SK-N-SH (cell line): ENCODE results near the gene OPA1. TPM values are rescaled to one million over a fixed set of nuclear protein-coding genes. Genes with fewer than 3 reads are reported as not detected.

Source experiments
- CTCF ChIA-PET: fragments of 300-600, 350-600 bp; formaldehyde crosslinking; extraction: SDS; loops from one replicate; lab custom pipeline; 2021; lab: Yijun Ruan, JAX
- POLR2A ChIA-PET: fragments of 350-600 bp; sonication (Branson Sonifier 250); formaldehyde crosslinking; extraction: SDS; loops from one replicate; lab custom pipeline; 2020; ENCODE audit warnings: antibody characterized with exemption, inconsistent platforms; lab: Yijun Ruan, JAX
- DNase-seq: peaks from one replicate; pipeline ENCODE4 v3.0.0; 2012
- H2AFZ ChIP-seq: fragments of 200-600 bp; sonication (generic); 2 replicates; pipeline ENCODE4 v1.8.1; 2016; ENCODE audit warnings: antibody characterized with exemption, mild to moderate bottlenecking, low read depth
- H3F3A ChIP-seq: fragments of 200-600 bp; sonication (generic); replicated peaks from 2 replicates; pipeline ENCODE3; 2016; ENCODE audit warnings: antibody characterized with exemption, mild to moderate bottlenecking; ENCODE audit not compliant: insufficient read depth
- H3K27ac ChIP-seq, 2 experiments: fragments of 200-500 bp in 1 of 2; fragments of 200-600 bp in 1 of 2; sonication (Bioruptor generic) in 1 of 2; sonication (generic), shearing (Covaris generic) in 1 of 2; 2 replicates each; pipeline versions ENCODE4 v1.5.1 to v1.6.1; 2014 to 2016; ENCODE audit warnings: low read depth in 2 of 2, inconsistent platforms in 1 of 2, low read length in 1 of 2, mild to moderate bottlenecking in 1 of 2, mixed read lengths in 1 of 2
- H3K27me3 ChIP-seq: fragments of 200-600 bp; sonication (generic), shearing (Covaris generic); 2 replicates; pipeline ENCODE4 v1.6.1; 2016; ENCODE audit warnings: mixed run types; ENCODE audit not compliant: insufficient read depth
- H3K36me3 ChIP-seq, 2 experiments: fragments of 200-500 bp in 1 of 2; fragments of 200-600 bp in 1 of 2; sonication (Bioruptor generic) in 1 of 2; sonication (generic) in 1 of 2; replicated peaks in 1 of 2; 2 replicates each; pipeline versions ENCODE3 to v1.5.1; 2014 to 2016; ENCODE audit warnings: low read length in 1 of 2, mild to moderate bottlenecking in 1 of 2; ENCODE audit not compliant: insufficient read depth in 2 of 2, control insufficient read depth in 1 of 2
- H3K4me1 ChIP-seq, 2 experiments: fragments of 200-500 bp in 1 of 2; fragments of 200-600 bp in 1 of 2; sonication (Bioruptor generic) in 1 of 2; sonication (generic), shearing (Covaris generic) in 1 of 2; 2 replicates each; pipeline versions ENCODE4 v1.5.1 to v1.6.1; 2014 to 2016; ENCODE audit warnings: low read depth in 1 of 2, low read length in 1 of 2, mixed run types in 1 of 2; ENCODE audit not compliant: insufficient read depth in 2 of 2, control insufficient read depth in 1 of 2
- H3K4me2 ChIP-seq: fragments of 200-600 bp; sonication (generic), shearing (Covaris generic); 2 replicates; pipeline ENCODE4 v1.6.1; 2017; ENCODE audit warnings: mixed run types
- H3K4me3 ChIP-seq, 2 experiments: fragments of 200-500 bp in 1 of 2; fragments of 200-600 bp in 1 of 2; sonication (Bioruptor generic) in 1 of 2; sonication (generic), shearing (Covaris generic) in 1 of 2; 2 replicates each; pipeline versions ENCODE4 v1.5.1 to v1.8.1; 2014 to 2016; ENCODE audit warnings: low read depth in 2 of 2, inconsistent platforms in 1 of 2, low read length in 1 of 2, mild to moderate bottlenecking in 1 of 2, mixed read lengths in 1 of 2, moderate library complexity in 1 of 2
- H3K79me2 ChIP-seq: fragments of 200-600 bp; sonication (generic); 2 replicates; pipeline ENCODE4 v1.8.1; 2017; ENCODE audit warnings: mild to moderate bottlenecking; ENCODE audit not compliant: insufficient read depth
- H3K9ac ChIP-seq: fragments of 200-600 bp; sonication (generic); 2 replicates; pipeline ENCODE4 v1.6.1; 2017; ENCODE audit warnings: mixed run types
- H3K9me2 ChIP-seq: fragments of 200-600 bp; sonication (generic); 2 replicates; pipeline ENCODE4 v1.6.1; 2017; ENCODE audit warnings: mixed run types
- H3K9me3 ChIP-seq: fragments of 200-600 bp; sonication (generic); 2 replicates; pipeline ENCODE4 v1.6.1; 2017; ENCODE audit warnings: mixed run types, mild to moderate bottlenecking, moderate library complexity
- H4K20me1 ChIP-seq: fragments of 200-600 bp; sonication (generic); 2 replicates; pipeline ENCODE4 v1.6.1; 2017; ENCODE audit warnings: mild to moderate bottlenecking, mixed run types; ENCODE audit not compliant: insufficient read depth
- CHD2 ChIP-seq: fragments of 150-350 bp; IDR thresholded peaks from 2 replicates; pipeline ENCODE4 v1.6.1; 2018; ENCODE audit warnings: low read length; ENCODE audit not compliant: partially characterized antibody
- EZH2phosphoT487 ChIP-seq: fragments of 200-600 bp; sonication (generic); IDR thresholded peaks from 2 replicates; pipeline ENCODE4 v1.6.1; 2017; ENCODE audit warnings: low read depth, mixed run types, mild to moderate bottlenecking, antibody characterized with exemption, moderate library complexity, borderline replicate concordance
- FOXJ3 ChIP-seq: sonication (generic); formaldehyde crosslinking; IDR thresholded peaks from 2 replicates; pipeline ENCODE4 v1.5.1; 2020; ENCODE audit warnings: mild to moderate bottlenecking, missing genetic modification reagents
- GATA2 ChIP-seq: sonication (generic); formaldehyde crosslinking; IDR thresholded peaks from 2 replicates; pipeline ENCODE4 v1.5.0; 2020; ENCODE audit warnings: mild to moderate bottlenecking, missing genetic modification reagents
- MAX ChIP-seq: IDR thresholded peaks from 2 replicates; pipeline ENCODE4 v1.4.0; 2012; ENCODE audit warnings: low read depth
- NRF1 ChIP-seq: IDR thresholded peaks from 2 replicates; pipeline ENCODE4 v1.6.1; 2012; ENCODE audit warnings: low read depth, mild to moderate bottlenecking, low read length
- POLR2AphosphoS5 ChIP-seq: IDR thresholded peaks from 2 replicates; pipeline ENCODE4 v1.6.1; 2012; ENCODE audit warnings: low read depth, low read length
- RXRA ChIP-seq: IDR thresholded peaks from 2 replicates; pipeline ENCODE4 v1.4.0; 2012; ENCODE audit warnings: low read depth, mild to moderate bottlenecking, borderline replicate concordance
- SIN3A ChIP-seq: IDR thresholded peaks from 2 replicates; pipeline ENCODE4 v1.6.1; 2012; ENCODE audit warnings: low read depth, mild to moderate bottlenecking, low read length, moderate library complexity, borderline replicate concordance
- SMC3 ChIP-seq: IDR thresholded peaks from 2 replicates; pipeline ENCODE4 v1.6.1; 2012; ENCODE audit warnings: low read depth, low read length, improper control_type of control experiment
- TAF1 ChIP-seq: IDR thresholded peaks from 2 replicates; pipeline ENCODE4 v1.6.1; 2012; ENCODE audit warnings: low read depth, mild to moderate bottlenecking, low read length, moderate library complexity, borderline replicate concordance
- YY1 ChIP-seq: IDR thresholded peaks from 2 replicates; pipeline ENCODE4 v1.4.0; 2012; ENCODE audit warnings: low read depth, mild to moderate bottlenecking
- WGBS: methylation state at CpG from one replicate; pipeline ENCODE4 v1.1.6; 2017; ENCODE audit warnings: low lambda C conversion rate; 5-methylcytosine and 5-hydroxymethylcytosine counted together
- polyA plus RNA-seq, 3 experiments: library from polyadenylated mRNA; depleted of rRNA; stranded (reverse); fragments of >200 nt; gene quantifications; 2 replicates each; pipeline ENCODE4 v1.2.3, GENCODE V29; 2012
- TF ChIP-seq, protein P1 (sequence below): IDR thresholded peaks from 2 replicates; pipeline ENCODE4; 2012
- TF ChIP-seq, protein P2 (sequence below): IDR thresholded peaks from 2 replicates; pipeline ENCODE4 v1.6.1; 2012; ENCODE audit warnings: mild to moderate bottlenecking, low read depth, low read length, moderate library complexity
- TF ChIP-seq, protein P3 (sequence below): IDR thresholded peaks from 2 replicates; pipeline ENCODE4 v1.4.0; 2012; ENCODE audit warnings: low read depth, borderline replicate concordance

The OPA1 gene
- polyA plus RNA-seq, 1 of the 3 experiments (the other 2 are of a cell fraction), result 11.4 TPM

- Histone ChIP-seq H3K4me2 (no peak overlapping the region), H4K20me1 (no peaks in the 10 kb centered on the region), H3K4me1 (peaks cover 0 to 23% of the 10 kb centered on the region in 2 experiments; a peak in 3 of 4 replicates), H3K27me3 (no peaks in the 10 kb centered on the region), H3K79me2 (no peaks in the 10 kb centered on the region), H3K27ac (no peak overlapping the region), H3F3A (no peaks in the 10 kb centered on the region), H3K9me2 (no peaks in the 10 kb centered on the region), H3K9ac (no peak overlapping the region), H2AFZ (no peak overlapping the region), H3K36me3 (no peaks in the 10 kb centered on the region), H3K9me3 (no peaks in the 10 kb centered on the region), H3K4me3 (no peak overlapping the region)
- no peak for DNase-seq
- 81% methylated on average over 8 of the region's 8 CpGs for WGBS
- CTCF ChIA-PET, result interaction anchor here (0.6 to 1.7 kb wide), 3 partner anchors 70 to 572 kb away, joined by 3 to 4 read pairs (median 3); no protein-coding TSS in a partner anchor
- TF ChIP-seq SIN3A (no peak), YY1 (no peak), CHD2 (no peak), EZH2phosphoT487 (no peak)
- TF ChIP-seq, protein P1, sequence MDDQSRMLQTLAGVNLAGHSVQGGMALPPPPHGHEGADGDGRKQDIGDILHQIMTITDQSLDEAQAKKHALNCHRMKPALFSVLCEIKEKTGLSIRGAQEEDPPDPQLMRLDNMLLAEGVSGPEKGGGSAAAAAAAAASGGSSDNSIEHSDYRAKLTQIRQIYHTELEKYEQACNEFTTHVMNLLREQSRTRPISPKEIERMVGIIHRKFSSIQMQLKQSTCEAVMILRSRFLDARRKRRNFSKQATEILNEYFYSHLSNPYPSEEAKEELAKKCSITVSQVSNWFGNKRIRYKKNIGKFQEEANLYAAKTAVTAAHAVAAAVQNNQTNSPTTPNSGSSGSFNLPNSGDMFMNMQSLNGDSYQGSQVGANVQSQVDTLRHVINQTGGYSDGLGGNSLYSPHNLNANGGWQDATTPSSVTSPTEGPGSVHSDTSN, result no peak
- POLR2A ChIA-PET, result no interaction called here
These were observed 150.7 kb downstream of the OPA1 start for GRCh38 chr3:193743702-193744047.

GRCh38 chr3:193744048-193744821, 151.2 kb downstream of the OPA1 start:
- POLR2A ChIA-PET, result no interaction called here
- H3K4me3 ChIP-seq, result no peak overlapping the region

More at GRCh38 chr3:193744048-193744821, 151.2 kb downstream of the OPA1 start:
- WGBS, result 80% methylated on average over 10 of the region's 13 CpGs
- no peaks in the 10 kb centered on the region for H3F3A ChIP-seq
- CTCF ChIA-PET, result interaction anchor here (0.6 to 2.7 kb wide), 9 partner anchors 8 to 571 kb away, joined by 3 to 13 read pairs (median 4); no protein-coding TSS in a partner anchor
- H3K79me2 ChIP-seq, result no peaks in the 10 kb centered on the region
- no peak overlapping the region for H2AFZ ChIP-seq
- no peaks in the 10 kb centered on the region for H3K9me2 ChIP-seq
- no peaks in the 10 kb centered on the region for H3K9me3 ChIP-seq
- no peaks in the 10 kb centered on the region for H4K20me1 ChIP-seq
- H3K27ac ChIP-seq, result peak overlapping the region in 1 of 2 experiments; percentile 89; a peak in 2 of 4 replicates
- no peak overlapping the region for H3K4me2 ChIP-seq
- no peaks in the 10 kb centered on the region for H3K27me3 ChIP-seq
- no peaks in the 10 kb centered on the region for H3K36me3 ChIP-seq
- TF ChIP-seq, protein P2, sequence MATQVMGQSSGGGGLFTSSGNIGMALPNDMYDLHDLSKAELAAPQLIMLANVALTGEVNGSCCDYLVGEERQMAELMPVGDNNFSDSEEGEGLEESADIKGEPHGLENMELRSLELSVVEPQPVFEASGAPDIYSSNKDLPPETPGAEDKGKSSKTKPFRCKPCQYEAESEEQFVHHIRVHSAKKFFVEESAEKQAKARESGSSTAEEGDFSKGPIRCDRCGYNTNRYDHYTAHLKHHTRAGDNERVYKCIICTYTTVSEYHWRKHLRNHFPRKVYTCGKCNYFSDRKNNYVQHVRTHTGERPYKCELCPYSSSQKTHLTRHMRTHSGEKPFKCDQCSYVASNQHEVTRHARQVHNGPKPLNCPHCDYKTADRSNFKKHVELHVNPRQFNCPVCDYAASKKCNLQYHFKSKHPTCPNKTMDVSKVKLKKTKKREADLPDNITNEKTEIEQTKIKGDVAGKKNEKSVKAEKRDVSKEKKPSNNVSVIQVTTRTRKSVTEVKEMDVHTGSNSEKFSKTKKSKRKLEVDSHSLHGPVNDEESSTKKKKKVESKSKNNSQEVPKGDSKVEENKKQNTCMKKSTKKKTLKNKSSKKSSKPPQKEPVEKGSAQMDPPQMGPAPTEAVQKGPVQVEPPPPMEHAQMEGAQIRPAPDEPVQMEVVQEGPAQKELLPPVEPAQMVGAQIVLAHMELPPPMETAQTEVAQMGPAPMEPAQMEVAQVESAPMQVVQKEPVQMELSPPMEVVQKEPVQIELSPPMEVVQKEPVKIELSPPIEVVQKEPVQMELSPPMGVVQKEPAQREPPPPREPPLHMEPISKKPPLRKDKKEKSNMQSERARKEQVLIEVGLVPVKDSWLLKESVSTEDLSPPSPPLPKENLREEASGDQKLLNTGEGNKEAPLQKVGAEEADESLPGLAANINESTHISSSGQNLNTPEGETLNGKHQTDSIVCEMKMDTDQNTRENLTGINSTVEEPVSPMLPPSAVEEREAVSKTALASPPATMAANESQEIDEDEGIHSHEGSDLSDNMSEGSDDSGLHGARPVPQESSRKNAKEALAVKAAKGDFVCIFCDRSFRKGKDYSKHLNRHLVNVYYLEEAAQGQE, result no peak
- TF ChIP-seq RXRA (no peak), FOXJ3 (no peak), POLR2AphosphoS5 (no peak), MAX (no peak), NRF1 (no peak), TAF1 (no peak), CHD2 (no peak), GATA2 (CRISPR knock-in tag) (no peak), SMC3 (no peak)
- TF ChIP-seq, protein P1, result no peak
- TF ChIP-seq, protein P3, sequence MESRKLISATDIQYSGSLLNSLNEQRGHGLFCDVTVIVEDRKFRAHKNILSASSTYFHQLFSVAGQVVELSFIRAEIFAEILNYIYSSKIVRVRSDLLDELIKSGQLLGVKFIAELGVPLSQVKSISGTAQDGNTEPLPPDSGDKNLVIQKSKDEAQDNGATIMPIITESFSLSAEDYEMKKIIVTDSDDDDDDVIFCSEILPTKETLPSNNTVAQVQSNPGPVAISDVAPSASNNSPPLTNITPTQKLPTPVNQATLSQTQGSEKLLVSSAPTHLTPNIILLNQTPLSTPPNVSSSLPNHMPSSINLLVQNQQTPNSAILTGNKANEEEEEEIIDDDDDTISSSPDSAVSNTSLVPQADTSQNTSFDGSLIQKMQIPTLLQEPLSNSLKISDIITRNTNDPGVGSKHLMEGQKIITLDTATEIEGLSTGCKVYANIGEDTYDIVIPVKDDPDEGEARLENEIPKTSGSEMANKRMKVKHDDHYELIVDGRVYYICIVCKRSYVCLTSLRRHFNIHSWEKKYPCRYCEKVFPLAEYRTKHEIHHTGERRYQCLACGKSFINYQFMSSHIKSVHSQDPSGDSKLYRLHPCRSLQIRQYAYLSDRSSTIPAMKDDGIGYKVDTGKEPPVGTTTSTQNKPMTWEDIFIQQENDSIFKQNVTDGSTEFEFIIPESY, result no peak
- TF ChIP-seq, all 33 proteins: peak for 0
- H3K9ac ChIP-seq, result no peak overlapping the region
- peaks cover 0 to 23% of the 10 kb centered on the region in 2 experiments; a peak in 3 of 4 replicates for H3K4me1 ChIP-seq
- no peak for DNase-seq
